Spleen (tissue), 11 donors: ENCODE measurements around the gene LHFPL3. TPM values are rescaled to one million over a fixed set of nuclear protein-coding genes. Genes with fewer than 3 reads are reported as not detected.

Source experiments
- DNase-seq: peaks from one replicate; pipeline ENCODE4 v3.0.0-alpha.2; 2020
- H3K27ac ChIP-seq, 8 donors: fragments of 200-600 bp; sonication (generic) in 7 of 8; 1 replicate in 4 of 8; 2 replicates in 4 of 8; pipeline versions ENCODE4 v1.5.0 to v1.8.0; 2016 to 2021; ENCODE audit warnings: inconsistent platforms in 4 of 8, mild to moderate bottlenecking in 4 of 8, moderate library complexity in 1 of 8
- H3K27me3 ChIP-seq, 7 donors: fragments of 200-600 bp; sonication (generic) in 6 of 7; replicated peaks in 1 of 7; 1 replicate in 4 of 7; 2 replicates in 3 of 7; pipeline versions ENCODE4 v1.5.0 to v1.8.0; 2016 to 2021; ENCODE audit warnings: inconsistent platforms in 3 of 7, mild to moderate bottlenecking in 1 of 7
- H3K36me3 ChIP-seq, 6 donors: fragments of 200-600 bp; sonication (generic) in 5 of 6; 1 replicate in 4 of 6; 2 replicates in 2 of 6; pipeline versions ENCODE4 v1.5.0 to v1.8.0; 2016 to 2021; ENCODE audit warnings: inconsistent platforms in 2 of 6
- H3K4me1 ChIP-seq, 6 donors: fragments of 200-600 bp; sonication (generic) in 5 of 6; 1 replicate in 3 of 6; 2 replicates in 3 of 6; pipeline versions ENCODE4 v1.5.0 to v1.8.0; 2016 to 2021; ENCODE audit warnings: inconsistent platforms in 3 of 6
- H3K4me3 ChIP-seq, 8 donors: fragments of 200-600 bp; sonication (generic) in 7 of 8; 1 replicate in 4 of 8; 2 replicates in 4 of 8; pipeline versions ENCODE4 v1.5.0 to v1.8.0; 2016 to 2021; ENCODE audit warnings: inconsistent platforms in 4 of 8, mild to moderate bottlenecking in 4 of 8, moderate library complexity in 2 of 8
- H3K9me3 ChIP-seq, 8 donors: fragments of 200-600 bp; sonication (generic) in 7 of 8; 1 replicate in 4 of 8; 2 replicates in 4 of 8; pipeline versions ENCODE4 v1.5.0 to v1.8.0; 2016 to 2021; ENCODE audit warnings: inconsistent platforms in 4 of 8
- POLR2A ChIP-seq, 3 donors: fragments of 450-650 bp; IDR thresholded peaks; one replicate each; pipeline ENCODE4 v1.5.1; 2017; ENCODE audit warnings: antibody characterized with exemption in 3 of 3, mild to moderate bottlenecking in 1 of 3
- POLR2AphosphoS5 ChIP-seq, 3 donors: sonication (generic); formaldehyde crosslinking; IDR thresholded peaks; one replicate each; pipeline ENCODE4 v1.5.1; 2017; ENCODE audit warnings: antibody characterized with exemption in 3 of 3
- WGBS, 5 donors: extraction: QIAGEN DNeasy Blood & Tissue Kit in 3 of 5; methylation state at CpG; one replicate each; pipeline versions ENCODE4 v1.1.5 to v1.1.7; 2013 to 2018; 5-methylcytosine and 5-hydroxymethylcytosine counted together
- intact Hi-C: fragments of 100-400 bp; cut with DNase I; formaldehyde crosslinking; loops from one replicate; pipeline ENCODE4 v1.15.0; 2023; ENCODE audit warnings: low total_unique reads
- polyA plus RNA-seq, 3 donors: library from polyadenylated mRNA; stranded (reverse); fragments of 200-250 nt; gene quantifications; one replicate each; pipeline ENCODE4 v1.2.1, GENCODE V29; 2013
- total RNA-seq, 7 donors: library from RNA; depleted of rRNA in 3 of 7; stranded (reverse); fragments of >200 nt in 3 of 7; fragmentation: NEBNext Ultra II Directional in 4 of 7; extraction: Animal tissue kit (Norgen Biotek cat#: 25700) in 4 of 7; gene quantifications; one replicate each; pipeline versions ENCODE4 v1.1.0 to v1.2.1, GENCODE V29; 2016 to 2021
- TF ChIP-seq, protein P1 (sequence below), 11 experiments: fragments of 200-600 bp in 7 of 11; fragments of 450-650 bp in 4 of 11; sonication (generic) in 4 of 11; IDR thresholded peaks in 8 of 11; conservative IDR thresholded peaks in 3 of 11; 1 replicate in 7 of 11; 2 replicates in 4 of 11; pipeline versions ENCODE4 v1.4.0 to v1.8.0; 2016 to 2021; ENCODE audit warnings: antibody characterized with exemption in 11 of 11, inconsistent platforms in 4 of 11, mild to moderate bottlenecking in 1 of 11
- donor health status: healthy with polysubstance abuse.
- donor health status: DM: no; HTN: no; CAD: no; lungs with moderate emphysema.
- donor health status: DM: no; HTN: no; CAD: no.
- donor health status: Bipolar disorder and iron deficiency.
- donor health status: healthy.
- donor health status: DM: no; HTN: no; CAD: no.
- donor health status: DM: yes; HTN: yes; CAD: no.

The LHFPL3 gene
- total and polyA plus RNA-seq, 10 donors: 0.07 to 1.0 (median 0.20) TPM; not detected in 3

DNA sequence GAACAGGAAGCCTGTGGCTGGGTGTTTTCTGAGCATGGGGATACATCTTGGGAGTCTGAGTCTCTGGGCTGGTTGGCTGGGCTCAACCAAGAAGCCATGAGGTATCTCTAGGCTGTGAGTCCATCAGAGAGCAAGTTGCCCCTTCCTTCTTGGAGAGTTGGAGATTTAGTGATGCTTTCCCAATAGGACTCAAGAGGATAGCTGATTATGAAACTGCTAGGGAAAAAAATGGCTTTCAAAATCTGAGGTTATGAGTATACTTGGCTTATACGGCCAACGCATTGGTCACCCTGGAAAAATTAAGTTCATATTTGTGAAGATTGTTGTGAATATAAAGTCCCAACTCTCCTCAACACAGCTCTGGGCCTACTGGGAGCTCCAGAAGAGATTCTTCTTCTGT, 522.9 kb downstream of the LHFPL3 start:
- 84 to 93% (median 89%) methylated on average over 2 of the region's 2 CpGs for WGBS, 5 donors
- TF ChIP-seq POLR2AphosphoS5 (IDR thresholded peaks at IDR 0.05): no peak
- no peak for TF ChIP-seq POLR2A (IDR thresholded peaks at IDR 0.05)
- TF ChIP-seq, protein P1, sequence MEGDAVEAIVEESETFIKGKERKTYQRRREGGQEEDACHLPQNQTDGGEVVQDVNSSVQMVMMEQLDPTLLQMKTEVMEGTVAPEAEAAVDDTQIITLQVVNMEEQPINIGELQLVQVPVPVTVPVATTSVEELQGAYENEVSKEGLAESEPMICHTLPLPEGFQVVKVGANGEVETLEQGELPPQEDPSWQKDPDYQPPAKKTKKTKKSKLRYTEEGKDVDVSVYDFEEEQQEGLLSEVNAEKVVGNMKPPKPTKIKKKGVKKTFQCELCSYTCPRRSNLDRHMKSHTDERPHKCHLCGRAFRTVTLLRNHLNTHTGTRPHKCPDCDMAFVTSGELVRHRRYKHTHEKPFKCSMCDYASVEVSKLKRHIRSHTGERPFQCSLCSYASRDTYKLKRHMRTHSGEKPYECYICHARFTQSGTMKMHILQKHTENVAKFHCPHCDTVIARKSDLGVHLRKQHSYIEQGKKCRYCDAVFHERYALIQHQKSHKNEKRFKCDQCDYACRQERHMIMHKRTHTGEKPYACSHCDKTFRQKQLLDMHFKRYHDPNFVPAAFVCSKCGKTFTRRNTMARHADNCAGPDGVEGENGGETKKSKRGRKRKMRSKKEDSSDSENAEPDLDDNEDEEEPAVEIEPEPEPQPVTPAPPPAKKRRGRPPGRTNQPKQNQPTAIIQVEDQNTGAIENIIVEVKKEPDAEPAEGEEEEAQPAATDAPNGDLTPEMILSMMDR (IDR thresholded peaks at IDR 0.05 in 8 of 11, conservative IDR thresholded peaks at IDR 0.05 in 3 of 11): no peak

DNA sequence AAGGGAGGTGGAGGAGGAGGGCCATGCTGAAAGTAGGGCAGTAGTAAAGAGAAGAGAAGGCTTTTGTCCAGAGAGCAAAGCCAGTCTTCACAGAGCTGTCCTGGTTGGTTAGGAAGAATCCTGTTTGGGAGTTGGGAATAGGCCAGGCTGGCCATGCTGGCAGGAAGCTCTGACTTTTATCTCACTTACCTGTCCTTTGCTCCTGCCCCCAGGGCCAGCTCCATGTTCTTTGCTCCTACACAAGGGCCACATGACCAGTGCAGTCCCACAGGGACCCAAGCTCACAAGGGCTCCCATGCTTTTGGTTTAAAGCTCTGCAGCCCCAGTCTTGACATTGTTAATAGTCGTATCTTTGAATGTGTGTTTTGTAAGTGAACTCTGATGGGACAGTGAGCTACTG, 524.0 kb downstream of the LHFPL3 start:
- Histone ChIP-seq H3K36me3 (no peaks in the 10 kb centered on the region), H3K9me3 (no peaks in the 10 kb centered on the region), H3K27me3 (peaks cover 0 to 9% (median 0%) of the 10 kb centered on the region in 7 donors), H3K27ac (no peak overlapping the region), H3K4me1 (peaks cover 0 to 2% (median 0%) of the 10 kb centered on the region in 6 donors), H3K4me3 (no peak overlapping the region)
- intact Hi-C loops: no loop called here
- TF ChIP-seq POLR2AphosphoS5 (IDR thresholded peaks at IDR 0.05): no peak
- no peak for TF ChIP-seq POLR2A (IDR thresholded peaks at IDR 0.05)
- TF ChIP-seq, protein P1 (IDR thresholded peaks at IDR 0.05 in 8 of 11, conservative IDR thresholded peaks at IDR 0.05 in 3 of 11): no peak
- DNase-seq: no peak
- 70 to 91% (median 82%) methylated on average over 1 of the region's 1 CpG for WGBS, 5 donors

More for the DNA sequence above, 522.9 kb downstream of the LHFPL3 start:
- peaks cover 0 to 12% (median 0%) of the 10 kb centered on the region in 7 donors for H3K27me3 ChIP-seq
- H3K27ac ChIP-seq: no peak overlapping the region
- DNase-seq: no peak
- intact Hi-C loops: no loop called here
- no peak overlapping the region for H3K4me3 ChIP-seq
- no peaks in the 10 kb centered on the region for H3K4me1 ChIP-seq
- H3K9me3 ChIP-seq: no peaks in the 10 kb centered on the region
- no peaks in the 10 kb centered on the region for H3K36me3 ChIP-seq

DNA sequence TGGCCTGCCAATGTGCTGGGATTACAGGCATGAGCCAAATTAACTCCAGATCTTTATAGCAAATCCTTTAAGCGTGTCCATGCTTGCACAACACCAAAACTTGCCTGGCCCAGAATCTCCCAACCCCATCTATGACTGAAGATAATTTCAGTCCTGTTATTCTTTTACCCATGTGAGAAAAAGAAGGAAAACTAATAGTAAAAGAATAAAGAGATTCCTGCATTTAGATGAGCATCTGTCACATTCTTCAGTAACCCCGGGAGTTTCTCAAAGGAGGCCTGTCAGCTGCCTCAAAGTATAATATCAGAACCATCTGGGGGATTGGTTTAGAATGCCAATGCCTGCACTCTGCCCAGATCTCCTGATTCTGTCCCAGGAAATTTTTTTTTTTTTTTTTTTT, 527.5 kb downstream of the LHFPL3 start:
- Histone ChIP-seq H3K27ac (no peak overlapping the region), H3K4me1 (peaks cover 0 to 9% (median 0%) of the 10 kb centered on the region in 6 donors), H3K4me3 (no peak overlapping the region), H3K36me3 (no peaks in the 10 kb centered on the region), H3K27me3 (no peaks in the 10 kb centered on the region), H3K9me3 (no peaks in the 10 kb centered on the region)
- intact Hi-C loops: no loop called here
- 83 to 95% (median 90%) methylated on average over 2 of the region's 2 CpGs for WGBS, 5 donors
- DNase-seq: no peak
- TF ChIP-seq POLR2AphosphoS5 (IDR thresholded peaks at IDR 0.05): no peak
- TF ChIP-seq POLR2A (IDR thresholded peaks at IDR 0.05): no peak
- TF ChIP-seq, protein P1 (IDR thresholded peaks at IDR 0.05 in 8 of 11, conservative IDR thresholded peaks at IDR 0.05 in 3 of 11): no peak

DNA sequence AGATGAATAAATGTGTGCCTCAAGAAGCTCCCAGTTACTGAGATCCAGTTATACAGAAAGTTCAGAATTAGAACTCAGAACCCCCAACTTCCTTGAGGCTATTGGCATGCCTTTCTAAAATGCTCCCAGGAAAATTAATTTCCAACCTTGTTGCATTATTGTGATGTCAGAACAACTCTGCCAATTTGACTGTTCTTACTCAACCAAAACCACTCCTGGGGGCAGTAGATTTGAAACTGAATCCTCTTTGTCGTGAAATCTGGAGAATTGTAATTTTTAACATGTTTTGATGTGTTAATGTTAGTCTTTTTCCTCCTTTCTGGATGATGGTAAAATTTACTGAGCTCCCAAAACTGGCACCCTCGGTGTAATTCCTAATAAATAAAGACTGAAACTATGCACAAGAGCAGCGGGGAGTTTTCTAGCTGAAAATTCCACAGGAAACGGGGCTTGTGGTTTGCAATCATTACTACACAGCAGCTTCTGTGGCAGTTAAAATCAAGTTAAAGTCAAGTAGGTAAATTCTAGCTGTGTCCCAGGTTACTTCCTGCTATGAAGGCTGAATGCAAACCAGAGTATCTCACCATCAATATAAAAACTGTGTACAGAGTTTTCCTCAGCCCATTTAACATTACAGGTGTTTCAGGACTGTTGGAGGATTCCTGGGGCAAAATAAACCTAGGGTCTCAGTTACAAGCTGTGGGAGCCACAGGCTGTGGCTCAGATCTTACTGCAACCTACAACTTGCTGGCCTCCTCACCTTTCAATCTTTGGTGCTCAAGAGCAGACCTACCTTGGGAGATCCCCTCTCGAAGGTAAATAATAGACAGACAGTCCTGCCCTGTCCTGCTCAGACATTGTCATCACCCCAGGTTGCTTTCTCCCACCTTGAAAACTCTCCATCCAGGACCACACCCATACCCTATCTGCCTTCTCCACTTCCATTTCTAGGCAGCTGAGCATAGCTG, 529.3 kb downstream of the LHFPL3 start:
- DNase-seq: no peak
- no peak for TF ChIP-seq POLR2AphosphoS5 (IDR thresholded peaks at IDR 0.05)
- TF ChIP-seq, protein P1 (IDR thresholded peaks at IDR 0.05 in 8 of 11, conservative IDR thresholded peaks at IDR 0.05 in 3 of 11): no peak
- TF ChIP-seq POLR2A (IDR thresholded peaks at IDR 0.05): no peak
- H3K27ac ChIP-seq: no peak overlapping the region
- H3K4me3 ChIP-seq: no peak overlapping the region
- 19 to 28% (median 22%) methylated on average over 5 of the region's 5 CpGs for WGBS, 5 donors
- H3K4me1 ChIP-seq: peaks cover 0 to 9% (median 0%) of the 10 kb centered on the region in 6 donors
- no peaks in the 10 kb centered on the region for H3K36me3 ChIP-seq
- H3K9me3 ChIP-seq: no peaks in the 10 kb centered on the region
- intact Hi-C loops: no loop called here
- H3K27me3 ChIP-seq: peaks cover 0 to 17% (median 0%) of the 10 kb centered on the region in 7 donors
